ENCODE data around the gene C1QTNF9.
"Not testable (repeated sequence)": the region's sequence is repeated elsewhere in the genome, so short reads cannot be mapped to it uniquely, and the experiment has no call there.

The C1QTNF9 gene

DNA sequence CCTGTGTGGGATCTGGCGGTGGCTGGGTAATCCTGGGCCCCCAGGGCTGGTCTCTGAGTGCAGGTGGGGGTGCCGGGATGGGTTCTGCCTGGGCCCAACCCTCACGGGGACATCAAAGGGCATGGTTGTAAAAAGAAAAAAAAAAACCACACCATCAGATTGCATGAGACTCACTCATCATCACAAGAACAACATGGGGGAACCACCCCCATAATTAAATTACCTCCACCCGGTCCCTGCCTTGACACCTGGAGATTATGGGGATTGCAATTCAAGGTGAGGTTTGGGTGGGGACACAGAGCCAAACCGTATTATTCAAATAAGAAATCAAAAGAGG is 14.3 kb downstream of the C1QTNF9 start:
- no peak for DNase-seq

DNA sequence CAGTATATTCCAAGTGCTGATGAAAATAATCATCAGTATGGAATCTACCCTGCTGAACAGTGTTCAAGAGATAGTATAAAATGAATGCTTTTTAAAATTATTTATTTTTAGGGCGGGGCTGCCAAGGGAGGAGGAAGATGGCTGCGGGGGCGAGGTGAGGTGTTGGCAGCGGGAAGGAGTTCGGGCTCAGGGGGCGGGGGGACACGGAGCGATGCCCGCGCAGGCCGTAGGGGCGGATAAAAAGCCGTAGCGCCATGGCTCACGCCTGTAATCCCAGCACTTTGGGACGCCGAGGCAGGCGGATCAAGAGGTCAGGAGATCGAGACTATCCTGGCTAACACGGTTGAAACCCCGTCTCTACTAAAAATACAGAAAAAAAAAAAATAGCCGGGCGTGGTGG is 18.2 kb downstream of the C1QTNF9 start:
- not testable (repeated sequence) for DNase-seq

DNA sequence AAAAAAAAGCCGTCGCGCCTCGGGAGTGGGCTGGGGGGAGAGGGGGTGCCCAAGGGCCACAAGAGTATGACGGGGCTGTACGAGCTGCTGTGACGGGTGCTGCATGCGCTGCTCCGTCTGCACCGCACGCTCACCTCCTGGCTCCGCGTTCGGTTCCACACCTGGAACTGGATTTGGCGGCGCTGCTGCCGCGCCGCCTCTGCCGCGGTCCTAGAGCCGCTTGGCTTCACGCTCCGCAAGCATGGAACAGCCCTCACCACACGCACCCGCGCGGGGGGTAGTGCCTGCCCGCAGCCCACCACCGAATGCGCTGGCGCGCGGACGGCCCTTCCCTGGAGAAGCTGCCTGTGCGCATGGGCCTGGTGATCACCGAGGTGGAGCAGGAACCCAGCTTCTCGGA is 18.8 kb downstream of the C1QTNF9 start:
- DNase-seq = no peak

DNA sequence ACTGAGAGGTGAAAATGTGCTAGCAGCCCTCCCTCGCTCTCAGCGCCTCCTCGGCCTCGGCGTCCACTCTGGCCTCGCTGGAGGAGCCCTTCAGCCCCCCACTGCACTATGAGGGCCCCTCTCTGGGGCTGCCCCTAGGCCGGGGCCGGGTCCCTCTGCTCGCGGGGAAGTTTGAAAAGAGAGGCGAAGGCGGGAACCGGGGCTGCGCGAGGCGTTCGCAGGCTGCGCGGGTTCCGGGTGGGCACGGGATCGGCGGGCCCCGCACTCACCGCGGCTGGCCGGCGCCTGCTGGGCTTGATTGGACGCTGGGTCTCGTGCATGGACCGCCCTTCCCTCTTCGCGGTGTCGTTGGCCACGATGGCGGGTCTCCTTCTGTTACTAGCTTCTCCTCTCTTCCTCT is 29.3 kb downstream of the C1QTNF9 start:
- no peak for DNase-seq

DNA sequence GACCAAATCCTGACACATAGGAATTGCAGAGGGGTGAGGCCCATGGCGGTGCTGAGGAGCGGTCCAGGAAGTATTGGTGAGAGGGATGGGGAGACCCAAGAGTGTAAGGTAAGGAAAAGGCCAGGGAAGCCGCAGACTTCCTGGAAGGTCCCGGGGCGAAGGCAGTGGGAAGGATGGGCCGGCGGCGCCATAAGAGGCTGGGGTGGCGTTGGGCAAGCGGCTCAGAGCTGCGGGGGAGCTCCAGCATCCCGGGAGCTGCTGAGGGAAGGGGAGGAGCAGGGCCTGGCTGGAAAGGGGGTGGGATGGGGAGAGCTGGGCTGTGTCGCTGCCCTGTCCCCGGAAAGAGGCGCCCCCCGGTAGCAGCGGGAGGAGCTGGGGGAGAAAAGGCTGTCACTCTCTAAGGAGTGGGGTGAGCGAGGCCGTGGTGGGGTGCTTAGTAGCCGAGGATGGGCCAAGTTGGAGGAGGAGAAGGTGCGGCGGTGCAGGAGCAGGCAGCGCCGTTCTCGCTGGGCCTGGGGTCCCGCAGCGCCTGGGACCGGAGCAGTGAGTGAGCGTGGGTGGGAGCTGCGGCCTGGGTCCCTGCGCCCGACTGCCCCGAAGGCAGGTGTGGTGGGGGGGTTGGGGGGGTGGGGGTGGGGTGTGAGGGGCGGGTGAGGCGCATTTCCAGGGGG is 30.7 kb downstream of the C1QTNF9 start:
- DNase-seq = no peak

DNA sequence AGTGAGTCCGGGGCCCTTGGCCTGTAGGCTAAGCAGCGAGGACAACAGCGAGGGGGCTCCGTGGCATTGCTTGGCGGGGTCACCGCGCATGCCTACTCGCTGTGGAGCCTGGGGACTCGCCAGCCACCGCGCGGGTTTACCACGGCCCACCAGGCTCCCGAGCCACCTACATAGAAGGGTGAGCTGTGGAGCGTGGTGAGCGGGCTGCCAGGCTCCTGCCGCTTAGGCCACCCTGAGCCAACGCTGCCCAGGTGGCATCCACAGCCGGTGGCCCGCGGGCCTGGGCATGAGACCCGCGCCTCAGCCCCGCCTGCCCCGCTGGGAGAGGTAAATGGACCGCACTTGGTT is 31.2 kb downstream of the C1QTNF9 start:
- no peak for DNase-seq

DNA sequence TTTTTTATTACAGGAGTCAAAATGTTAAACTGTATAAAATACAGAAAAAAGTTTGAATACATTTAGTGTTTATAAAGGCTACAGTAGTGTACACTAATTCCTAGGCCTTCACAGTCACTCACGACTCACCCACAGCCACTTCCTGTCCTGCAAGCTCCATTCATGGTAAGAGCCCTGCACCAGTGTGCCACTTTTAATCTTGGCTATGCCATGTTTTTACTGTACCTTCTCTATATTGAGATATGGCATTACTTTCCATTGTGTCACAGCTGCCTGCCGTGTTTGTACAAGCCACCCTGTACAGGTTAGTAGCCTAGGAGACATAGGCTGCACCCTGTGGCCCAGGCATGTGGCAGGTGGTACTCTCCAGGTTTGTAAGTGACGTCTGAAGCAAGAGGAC is 32.1 kb downstream of the C1QTNF9 start:
- DNase-seq = peak; percentile 3

DNA sequence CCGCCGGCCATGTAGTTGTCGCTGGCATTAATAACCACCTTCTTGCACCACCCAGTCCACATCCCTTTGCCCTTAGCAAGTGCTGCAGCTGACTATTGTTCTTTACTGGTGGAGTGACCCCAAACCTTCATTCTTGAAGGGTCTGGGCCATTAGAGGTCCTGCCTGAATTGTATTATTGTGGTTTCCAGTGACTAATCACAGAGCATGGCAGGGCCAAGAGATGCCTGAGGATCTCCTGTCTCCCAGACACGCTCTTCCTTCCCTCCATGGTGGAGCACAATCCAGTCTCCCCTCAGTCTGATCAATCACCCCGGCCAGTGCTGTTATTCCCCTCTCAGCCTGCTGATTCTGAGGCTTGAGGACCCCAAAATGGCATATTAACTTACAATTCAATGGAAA is 39.0 kb downstream of the C1QTNF9 start:
- DNase-seq = no peak

DNA sequence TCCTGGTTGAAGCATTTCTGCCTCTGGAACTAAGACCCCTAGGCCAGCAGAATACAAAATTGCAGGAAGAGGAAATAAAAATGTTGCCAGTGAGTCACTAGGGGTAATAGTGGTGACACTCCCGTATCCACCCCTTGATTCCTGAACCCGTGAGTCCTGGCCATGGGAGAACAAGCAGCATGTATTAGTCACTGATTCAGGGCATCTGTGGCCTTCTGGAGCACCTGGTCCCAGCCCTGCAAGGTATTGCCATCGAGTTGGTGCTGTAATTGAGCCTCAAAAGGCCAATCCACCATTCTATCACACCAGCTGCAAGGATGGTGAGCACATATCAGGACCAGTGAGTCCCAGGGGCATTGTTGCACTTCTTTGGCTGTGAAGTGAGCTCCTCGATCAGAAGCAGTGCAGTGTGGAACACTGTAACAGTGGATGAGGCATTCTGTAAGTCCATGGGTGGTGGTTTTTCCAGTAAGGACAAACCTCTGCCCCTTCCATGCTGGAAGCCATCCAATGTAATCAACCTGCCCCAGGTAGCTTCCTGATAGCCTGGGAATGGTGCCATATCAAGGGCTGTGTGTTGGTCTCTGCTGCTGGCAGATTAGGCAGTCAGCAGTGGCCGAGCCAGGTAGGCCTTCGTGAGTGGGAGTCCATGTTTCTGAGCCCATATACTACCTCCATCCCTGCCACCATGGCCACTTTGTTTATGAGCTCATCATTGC is 39.6 kb downstream of the C1QTNF9 start:
- no peak for DNase-seq

DNA sequence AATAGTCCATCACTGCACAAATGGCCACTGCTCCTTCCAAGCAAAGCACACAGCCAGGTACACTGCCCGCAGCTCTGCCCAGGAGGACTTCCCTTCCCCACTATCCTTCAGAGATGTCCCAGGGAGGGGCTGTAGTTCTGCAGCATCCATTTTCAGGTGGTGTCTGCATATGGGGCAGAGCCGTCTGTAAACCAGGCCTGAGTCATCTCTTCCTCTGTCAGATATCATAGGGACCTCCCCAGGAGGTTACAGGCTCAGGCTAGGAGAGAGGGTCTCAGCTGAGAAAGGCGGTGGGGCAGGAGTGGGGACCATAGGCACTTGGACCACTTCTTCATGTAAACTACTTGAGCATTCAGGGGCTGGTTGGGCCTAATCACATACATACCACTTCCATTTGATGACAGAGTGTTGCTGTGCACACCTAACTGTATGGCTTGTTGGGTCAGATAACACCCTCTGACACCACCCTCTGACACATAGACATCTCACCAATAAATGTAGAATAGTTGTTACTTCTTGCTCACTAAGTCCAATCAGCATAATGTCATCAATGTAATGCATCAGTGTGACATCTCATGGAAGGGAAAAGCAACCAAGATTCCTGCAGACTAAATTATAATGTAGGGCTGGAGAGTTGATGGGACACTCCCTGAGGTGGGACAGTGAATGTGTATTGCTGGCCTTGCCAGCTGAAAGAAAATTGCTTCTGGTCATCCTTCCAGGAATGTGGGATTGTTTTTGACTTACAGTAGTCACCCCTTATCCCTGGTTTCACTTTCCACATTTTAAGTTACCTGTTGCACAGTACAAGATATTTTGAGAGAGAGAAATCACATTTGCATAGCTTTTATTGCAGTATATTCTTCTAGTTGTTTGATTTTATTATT is 40.6 kb downstream of the C1QTNF9 start:
- not testable (repeated sequence) for DNase-seq

DNA sequence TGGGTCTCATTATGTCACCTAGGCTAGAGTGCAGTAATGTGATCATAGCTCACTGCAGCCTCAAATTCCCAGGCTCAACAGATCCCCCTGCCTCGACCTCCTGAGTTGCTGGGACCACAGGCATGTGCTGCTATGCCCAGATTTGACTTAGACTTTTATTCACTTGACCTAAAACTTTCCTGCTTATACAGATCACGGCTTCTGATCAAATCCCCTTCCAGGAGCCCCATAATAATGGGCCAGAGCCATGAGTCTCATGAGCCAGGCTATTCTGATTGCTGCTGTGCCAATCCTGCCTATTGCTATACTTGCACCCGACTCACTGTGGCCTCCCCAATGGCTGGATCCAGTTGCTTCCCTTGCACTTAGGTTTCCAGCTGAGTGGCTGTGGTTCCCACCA is 42.0 kb downstream of the C1QTNF9 start:
- no peak for DNase-seq

DNA sequence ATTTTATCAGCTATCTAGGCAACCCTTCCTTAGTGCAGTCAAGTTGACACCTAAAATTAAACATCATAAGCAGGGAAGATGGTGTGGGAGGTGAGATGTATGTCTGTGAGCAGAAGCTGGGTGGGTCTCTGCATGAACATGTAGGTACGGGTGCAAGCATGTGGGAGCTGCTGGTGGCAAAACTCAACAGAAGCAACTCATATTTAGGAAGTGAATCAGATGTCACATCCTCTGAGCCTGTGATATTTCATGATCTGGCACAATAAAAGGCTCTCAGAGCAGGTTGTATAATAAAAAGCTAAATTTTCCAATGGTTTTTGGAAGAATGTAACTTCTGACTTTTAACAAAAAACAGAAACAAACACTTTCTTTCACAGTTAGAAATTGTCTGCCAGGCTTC is 44.4 kb downstream of the C1QTNF9 start:
- no peak for DNase-seq

DNA sequence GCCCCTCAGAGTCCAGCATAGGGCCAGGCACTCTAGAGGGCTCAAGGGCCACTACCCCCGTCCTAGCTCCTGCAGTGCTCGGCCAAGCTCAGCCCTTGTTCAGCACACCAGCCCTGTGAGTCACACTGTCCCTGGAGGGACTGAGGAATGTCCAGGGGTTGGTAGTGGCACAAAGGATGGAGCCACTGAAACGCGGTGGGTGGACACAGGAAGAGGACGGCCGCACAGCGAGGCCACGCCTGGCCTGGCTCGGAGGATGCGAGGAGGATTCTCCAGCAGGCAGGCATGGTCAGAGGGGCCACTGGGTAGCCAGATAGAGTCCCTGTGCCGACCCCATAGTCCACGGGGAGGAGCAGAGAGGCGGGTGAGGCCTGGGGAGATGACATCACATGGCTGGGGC is 45.7 kb downstream of the C1QTNF9 start:
- no peak for DNase-seq

DNA sequence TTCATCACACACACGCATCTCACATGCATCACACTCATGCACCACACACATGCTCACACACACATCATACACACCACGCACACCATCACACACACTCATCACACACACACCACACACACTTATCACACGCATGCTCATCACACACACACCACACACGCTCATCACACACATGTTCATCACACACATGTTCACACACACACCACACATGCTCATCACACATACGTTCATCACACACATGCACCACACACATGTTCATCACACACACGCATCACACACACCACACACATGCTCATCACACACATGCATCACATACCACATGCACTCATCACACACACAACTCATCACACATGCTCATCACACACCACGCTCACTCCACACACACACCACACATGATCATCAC is 46.9 kb downstream of the C1QTNF9 start:
- DNase-seq = no peak

DNA sequence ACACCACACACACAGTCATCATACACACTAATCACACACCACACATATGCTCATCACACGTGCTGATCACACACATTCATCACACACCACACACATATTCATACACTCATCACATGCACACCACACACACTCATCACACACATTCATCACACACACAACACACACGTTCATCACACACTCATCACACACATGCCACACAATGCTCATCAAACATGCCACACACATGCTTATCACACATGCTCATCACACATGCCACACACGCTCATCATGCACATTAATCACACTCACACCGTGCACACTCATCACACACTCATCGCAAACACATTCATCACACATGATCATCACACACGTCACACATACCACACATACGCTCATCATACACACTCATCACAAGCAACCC is 47.5 kb downstream of the C1QTNF9 start:
- DNase-seq = no peak

DNA sequence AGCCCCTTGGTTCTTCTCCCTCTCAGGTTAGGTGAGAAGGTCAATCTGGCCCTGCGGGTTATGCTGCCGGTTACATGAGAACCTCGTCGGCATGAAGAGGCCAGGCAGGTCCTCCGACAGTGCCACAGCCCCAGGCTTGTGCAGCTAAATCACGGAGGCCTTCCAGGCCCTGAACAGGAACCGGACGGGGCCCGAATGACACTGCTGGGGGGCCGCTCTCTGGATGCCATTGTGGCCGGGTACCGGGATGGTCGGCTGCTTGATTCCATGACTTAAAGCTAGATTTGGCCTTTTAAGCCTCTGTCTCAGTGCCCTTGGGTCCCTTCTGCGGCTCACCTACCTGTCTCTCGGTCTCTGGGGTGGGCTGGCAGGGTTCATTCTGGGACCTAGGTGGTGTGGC is 48.4 kb downstream of the C1QTNF9 start:
- DNase-seq = no peak

DNA sequence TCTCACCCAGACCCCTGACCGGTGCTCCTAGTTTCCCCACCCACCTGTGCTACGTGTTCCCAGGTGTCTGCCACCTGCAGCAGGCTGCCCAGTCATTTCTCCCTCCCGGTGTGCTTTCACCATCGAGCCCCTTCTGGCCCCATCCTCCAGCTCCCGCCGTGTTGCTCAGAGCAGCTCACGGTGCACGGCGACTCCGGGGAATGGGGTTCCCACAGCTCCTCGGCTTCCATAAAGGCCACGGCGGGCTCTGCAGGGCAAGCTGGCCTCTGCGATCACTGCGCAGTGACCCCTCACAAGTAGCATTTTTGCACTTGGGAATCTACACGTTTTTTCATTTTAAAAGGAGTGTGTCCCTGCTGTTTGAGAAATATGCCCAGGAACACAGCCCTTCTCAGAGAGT is 49.5 kb downstream of the C1QTNF9 start:
- DNase-seq = not testable (repeated sequence)

DNA sequence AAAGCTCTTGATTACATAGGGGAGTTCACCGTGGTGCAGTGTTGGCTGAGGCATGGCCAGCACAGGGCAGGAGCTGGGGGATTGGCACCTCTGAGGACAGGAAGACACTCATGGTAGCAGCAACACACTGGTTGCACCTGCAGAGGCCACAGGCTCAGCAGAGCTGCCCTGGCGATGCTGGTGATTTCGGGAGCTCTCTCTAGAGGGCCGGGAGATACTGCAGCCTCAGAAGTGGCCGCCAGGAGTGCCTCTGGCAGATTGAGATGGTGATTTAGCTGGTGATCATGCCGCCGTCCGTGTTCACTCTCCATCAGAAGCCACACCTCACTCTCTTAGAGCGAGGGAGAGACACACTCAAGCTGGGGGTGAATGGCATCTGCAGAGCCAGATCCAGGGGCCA is 49.9 kb downstream of the C1QTNF9 start:
- DNase-seq = not testable (repeated sequence)

DNA sequence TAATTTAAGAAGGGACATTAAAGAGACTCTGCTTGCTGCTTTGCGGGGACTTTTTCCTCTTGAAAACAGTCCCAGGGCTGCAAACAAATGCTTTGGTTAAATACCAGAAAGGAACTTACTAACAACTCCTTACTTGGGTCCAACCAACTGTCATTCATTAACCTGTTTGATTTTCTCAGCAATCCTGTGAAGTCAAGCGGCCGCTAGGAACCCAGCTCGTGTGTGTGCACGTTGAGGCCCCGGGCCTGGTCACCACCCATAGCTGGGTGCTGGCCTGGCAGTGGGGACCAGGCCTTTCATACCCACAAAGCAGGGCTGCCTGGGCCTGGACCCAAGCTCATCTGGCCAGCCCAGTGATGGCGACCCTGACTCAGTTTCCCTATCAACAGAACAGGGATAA is 50.7 kb downstream of the C1QTNF9 start:
- no peak for DNase-seq

DNA sequence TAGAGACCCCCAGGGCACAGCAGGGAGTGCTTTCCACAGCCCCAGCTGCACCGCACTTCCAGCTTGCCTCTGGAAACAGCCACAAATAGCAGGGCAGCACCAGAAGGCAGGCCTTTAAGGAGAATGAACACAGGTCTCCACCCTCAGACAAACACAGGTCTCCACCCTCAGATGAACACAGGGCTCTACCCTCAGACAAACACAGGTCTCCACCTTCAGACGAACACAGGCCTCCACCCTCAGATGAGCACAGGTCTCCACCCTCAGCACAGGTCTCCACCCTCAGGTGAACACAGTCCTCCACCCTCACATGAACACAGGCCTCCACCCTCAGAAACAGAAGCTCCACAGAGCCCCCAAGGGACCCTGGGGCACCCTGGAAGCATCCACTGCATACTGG is 51.7 kb downstream of the C1QTNF9 start:
- DNase-seq = no peak

DNA sequence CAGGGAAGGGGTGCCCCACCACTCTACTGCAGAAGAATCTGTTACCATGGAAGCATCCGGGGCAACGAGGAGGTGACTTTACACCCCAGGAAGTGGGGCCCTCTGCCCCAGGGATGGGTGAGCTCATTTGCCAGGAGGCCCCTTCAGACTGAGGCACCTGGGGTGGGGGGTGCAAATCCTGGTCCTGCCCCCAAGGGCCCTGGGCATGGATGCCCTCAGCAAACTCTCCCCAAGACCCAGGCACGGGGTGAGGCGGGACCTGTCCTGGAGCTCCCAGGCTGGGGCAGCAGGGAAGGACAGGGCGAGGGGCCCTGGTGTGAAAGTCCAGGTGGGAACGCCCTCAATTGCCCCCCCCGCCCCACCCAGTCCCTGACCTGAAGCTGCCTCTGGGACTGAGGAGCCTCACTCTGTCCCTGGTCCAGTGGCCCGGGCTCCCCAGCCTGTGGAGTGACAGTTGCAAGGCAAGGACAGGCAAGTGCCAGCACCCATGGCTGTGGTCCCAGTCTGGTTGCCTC is 52.5 kb downstream of the C1QTNF9 start:
- no peak for DNase-seq

DNA sequence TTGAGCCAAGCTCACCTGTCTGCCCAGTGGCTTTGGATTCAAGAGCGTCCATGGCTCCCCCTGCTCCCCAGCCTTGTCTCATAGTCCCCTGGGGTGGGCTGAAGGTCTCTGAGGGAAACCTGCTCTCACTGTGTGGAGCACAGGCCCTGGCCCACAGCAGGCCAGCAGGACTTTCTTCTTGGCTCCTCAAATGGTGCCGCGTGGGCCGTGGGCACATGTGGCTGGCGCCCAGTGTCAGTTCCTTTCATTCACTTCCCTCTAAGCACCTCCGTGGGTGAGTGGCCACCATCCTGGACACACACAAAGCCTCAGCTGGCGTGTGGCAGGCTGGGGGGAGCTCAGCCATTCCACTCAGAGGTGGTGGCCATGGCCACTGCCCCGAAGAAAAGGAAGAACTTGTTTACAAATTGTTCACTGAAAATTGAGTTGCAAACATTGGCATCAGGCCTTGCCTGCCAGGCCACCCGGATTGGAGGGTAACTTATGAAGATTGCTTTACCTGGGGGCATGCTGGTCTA is 53.1 kb downstream of the C1QTNF9 start:
- DNase-seq = no peak

DNA sequence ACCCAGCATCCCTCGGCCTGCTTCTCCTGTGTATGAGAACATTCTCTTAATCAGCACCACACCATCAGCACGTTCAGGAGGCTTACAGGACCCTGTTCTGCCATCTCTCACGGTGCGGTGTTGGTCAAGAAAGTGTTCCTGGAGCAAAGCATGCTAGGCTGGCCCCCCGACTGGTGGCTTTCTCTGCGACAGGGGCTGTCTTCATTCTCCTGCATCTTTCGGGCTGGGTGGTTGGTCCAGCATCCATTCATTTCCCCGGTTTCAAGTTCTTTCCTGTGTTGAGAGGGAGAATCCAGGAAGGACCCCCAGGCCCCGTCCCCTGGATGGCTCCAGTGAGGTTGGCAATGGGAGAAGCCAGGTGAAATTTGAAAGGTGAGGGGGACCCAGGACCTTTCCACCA is 55.8 kb downstream of the C1QTNF9 start:
- DNase-seq = no peak

DNA sequence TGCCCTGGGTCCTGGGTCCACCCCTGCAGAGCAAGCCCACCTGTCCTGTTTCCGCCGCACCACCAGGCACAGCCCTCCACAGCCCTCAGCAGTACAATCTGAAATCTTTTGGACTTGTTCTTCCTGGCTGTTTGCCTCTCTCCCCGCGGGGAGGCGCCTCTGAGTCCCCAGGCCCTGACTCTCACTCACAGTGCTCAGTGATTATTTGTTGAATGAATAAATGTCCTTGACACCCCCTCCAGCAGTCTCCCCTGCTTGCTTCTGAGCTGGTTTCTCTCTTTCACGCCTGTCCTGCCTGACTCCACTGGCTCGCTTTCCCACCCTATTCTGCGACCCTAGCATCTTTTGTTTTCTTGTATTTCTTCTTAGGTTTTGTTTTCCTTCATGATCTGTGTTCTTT is 56.9 kb downstream of the C1QTNF9 start:
- not testable (repeated sequence) for DNase-seq
